Uterus (tissue), 2 donors: Measurements from ENCODE around the gene EIF4E2.

Experiments
- CTCF ChIP-seq, 4 experiments: fragments of 200-600 bp in 2 of 4; fragments of 450-650 bp in 2 of 4; sonication (generic) in 2 of 4; IDR thresholded peaks; one replicate each; pipeline ENCODE4 v1.5.1; 2016 to 2019; ENCODE audit warnings: antibody characterized with exemption in 4 of 4, mild to moderate bottlenecking in 2 of 4, moderate library complexity in 1 of 4
- POLR2A ChIP-seq, 2 donors: fragments of 450-650 bp; IDR thresholded peaks; one replicate each; pipeline ENCODE4 v1.6.1; 2016; ENCODE audit warnings: antibody characterized with exemption in 2 of 2, mild to moderate bottlenecking in 1 of 2, moderate library complexity in 1 of 2

- TF ChIP-seq CTCF (IDR thresholded peaks at IDR 0.05) (no peak), POLR2A (IDR thresholded peaks at IDR 0.05) (no peak)
These were observed 24.9 kb downstream of the EIF4E2 start for GRCh38 chr2:232575404-232575746.
